HG02571 (cell line): ENCODE data around the gene FOSL2.

Experiments used
- ATAC-seq: cut with Tn5 transposase; IDR thresholded peaks from one replicate; pipeline ENCODE4 v1.9.1; 2021; ENCODE audit warnings: mild to moderate bottlenecking, moderate library complexity; ENCODE audit not compliant: unreplicated experiment

The FOSL2 gene

GRCh38 chr2:28356095-28356911 lies 36.4 kb upstream of the FOSL2 start:
- ATAC-seq: no peak

GRCh38 chr2:28357055-28357454 lies 35.6 kb upstream of the FOSL2 start:
- no peak for ATAC-seq

GRCh38 chr2:28357948-28358667 lies 34.5 kb upstream of the FOSL2 start:
- no peak for ATAC-seq

GRCh38 chr2:28358668-28359201 lies 33.9 kb upstream of the FOSL2 start:
- ATAC-seq: no peak

- peak; percentile 66 for ATAC-seq
Measured at GRCh38 chr2:28359222-28360057, 33.2 kb upstream of the FOSL2 start.

GRCh38 chr2:28360058-28360717 lies 32.5 kb upstream of the FOSL2 start:
- no peak for ATAC-seq

GRCh38 chr2:28360718-28361293 lies 31.9 kb upstream of the FOSL2 start:
- no peak for ATAC-seq

- ATAC-seq: no peak
Measured at GRCh38 chr2:28361991-28362710, 30.5 kb upstream of the FOSL2 start.

- ATAC-seq: no peak
Measured at GRCh38 chr2:28362991-28363521, 29.6 kb upstream of the FOSL2 start.

- no peak for ATAC-seq
Measured at GRCh38 chr2:28363686-28364280, 28.9 kb upstream of the FOSL2 start.

GRCh38 chr2:28364610-28365009 lies 28.0 kb upstream of the FOSL2 start:
- ATAC-seq: no peak

GRCh38 chr2:28365158-28365557 lies 27.5 kb upstream of the FOSL2 start:
- ATAC-seq: no peak

- no peak for ATAC-seq
Measured at GRCh38 chr2:28366149-28366495, 26.5 kb upstream of the FOSL2 start.

GRCh38 chr2:28366496-28367282 lies 26.0 kb upstream of the FOSL2 start:
- ATAC-seq: no peak

GRCh38 chr2:28367667-28368356 lies 24.8 kb upstream of the FOSL2 start:
- ATAC-seq: no peak

GRCh38 chr2:28368357-28368798 lies 24.3 kb upstream of the FOSL2 start:
- no peak for ATAC-seq

- no peak for ATAC-seq
Measured at GRCh38 chr2:28369358-28369757, 23.3 kb upstream of the FOSL2 start.

- no peak for ATAC-seq
Measured at GRCh38 chr2:28370354-28370753, 22.3 kb upstream of the FOSL2 start.
